GM23248 (cell line): ENCODE data around the gene SERTAD2. TPM values are rescaled to one million over a fixed set of nuclear protein-coding genes. Genes with fewer than 3 reads are reported as not detected.

Experiments used
- DNase-seq: peaks from one replicate; pipeline ENCODE4 v3.0.0-alpha.2; 2015
- H2AFZ ChIP-seq: fragments of 200-600 bp; sonication (generic); 2 replicates; pipeline ENCODE4 v1.6.1; 2016; ENCODE audit warnings: antibody characterized with exemption
- H3F3A ChIP-seq: fragments of 200-600 bp; sonication (generic); 2 replicates; pipeline ENCODE4 v1.6.1; 2016; ENCODE audit warnings: mild to moderate bottlenecking, antibody characterized with exemption, mixed run types; ENCODE audit not compliant: insufficient read depth
- H3K27ac ChIP-seq: fragments of 200-600 bp; sonication (generic); 2 replicates; pipeline ENCODE4 v1.5.1; 2016; ENCODE audit warnings: mild to moderate bottlenecking
- H3K27me3 ChIP-seq: fragments of 200-600 bp; sonication (generic); replicated peaks from 2 replicates; pipeline ENCODE4 v1.6.1; 2016; ENCODE audit warnings: mild to moderate bottlenecking; ENCODE audit not compliant: insufficient read depth
- H3K36me3 ChIP-seq: fragments of 200-600 bp; sonication (generic); 2 replicates; pipeline ENCODE4 v1.6.1; 2016; ENCODE audit warnings: low read depth, mild to moderate bottlenecking
- H3K4me1 ChIP-seq: fragments of 200-600 bp; sonication (generic); 2 replicates; pipeline ENCODE4 v1.6.1; 2016; ENCODE audit warnings: mild to moderate bottlenecking; ENCODE audit not compliant: insufficient read depth
- H3K4me2 ChIP-seq: fragments of 200-600 bp; sonication (generic); one replicate; pipeline ENCODE4 v1.6.1; 2016; ENCODE audit warnings: mild to moderate bottlenecking; ENCODE audit not compliant: unreplicated experiment
- H3K4me3 ChIP-seq: fragments of 200-600 bp; sonication (generic); 2 replicates; pipeline ENCODE4 v1.5.1; 2016; ENCODE audit warnings: mild to moderate bottlenecking
- H3K79me2 ChIP-seq: fragments of 200-600 bp; sonication (generic); 2 replicates; pipeline ENCODE4 v1.6.1; 2016; ENCODE audit warnings: mild to moderate bottlenecking; ENCODE audit not compliant: insufficient read depth
- H3K9ac ChIP-seq: fragments of 200-600 bp; sonication (generic); 2 replicates; pipeline ENCODE4 v1.6.1; 2016; ENCODE audit warnings: mild to moderate bottlenecking
- H3K9me2 ChIP-seq: fragments of 200-600 bp; sonication (generic); 2 replicates; pipeline ENCODE4 v1.6.1; 2016; ENCODE audit warnings: mixed run types, mild to moderate bottlenecking, moderate library complexity; ENCODE audit not compliant: insufficient read depth
- H3K9me3 ChIP-seq: fragments of 200-600 bp; sonication (generic); one replicate; pipeline ENCODE4 v1.6.1; 2017; ENCODE audit warnings: low read depth
- H4K20me1 ChIP-seq: fragments of 200-600 bp; sonication (generic); 2 replicates; pipeline ENCODE4 v1.6.0; 2016; ENCODE audit not compliant: insufficient read depth
- EZH2 ChIP-seq: fragments of 200-600 bp; sonication (generic); IDR thresholded peaks from 2 replicates; pipeline ENCODE4 v1.6.1; 2018; ENCODE audit warnings: antibody characterized with exemption, mild to moderate bottlenecking; ENCODE audit not compliant: insufficient read depth, poor library complexity, severe bottlenecking
- EZH2phosphoT487 ChIP-seq: fragments of 200-600 bp; sonication (generic); IDR thresholded peaks from 2 replicates; pipeline ENCODE4 v1.6.1; 2018; ENCODE audit warnings: antibody characterized with exemption, moderate library complexity, mild to moderate bottlenecking, low read depth; ENCODE audit not compliant: insufficient read depth
- WGBS, 2 experiments: methylation state at CpG; one replicate each; pipeline ENCODE4 v1.1.6; 2015 to 2017; ENCODE audit warnings: low lambda C conversion rate in 2 of 2, low coverage in 1 of 2; ENCODE audit errors: missing lambda C conversion rate in 2 of 2; 5-methylcytosine and 5-hydroxymethylcytosine counted together
- in situ Hi-C: fragments of 300-500 bp; cut with MboI; formaldehyde crosslinking; loops from 2 replicates; pipeline ENCODE4 v1.15.0; 2020
- polyA plus RNA-seq: library from polyadenylated mRNA; unstranded; fragments of >200 nt; fragmentation: Nextera tagmentation; extraction: Ambion mirVana; gene quantifications from 2 replicates; pipeline ENCODE4 v1.2.1, GENCODE V29; 2016
- total RNA-seq: library from RNA; depleted of rRNA; stranded (reverse); fragments of >200 nt; shearing (Covaris generic); gene quantifications from 2 replicates; pipeline ENCODE4 v1.2.3, GENCODE V29; 2014; rRNA removed

The SERTAD2 gene
- total and polyA plus RNA-seq, 2 experiments from 2014 or later, result 21.0 to 30.0 TPM

DNA sequence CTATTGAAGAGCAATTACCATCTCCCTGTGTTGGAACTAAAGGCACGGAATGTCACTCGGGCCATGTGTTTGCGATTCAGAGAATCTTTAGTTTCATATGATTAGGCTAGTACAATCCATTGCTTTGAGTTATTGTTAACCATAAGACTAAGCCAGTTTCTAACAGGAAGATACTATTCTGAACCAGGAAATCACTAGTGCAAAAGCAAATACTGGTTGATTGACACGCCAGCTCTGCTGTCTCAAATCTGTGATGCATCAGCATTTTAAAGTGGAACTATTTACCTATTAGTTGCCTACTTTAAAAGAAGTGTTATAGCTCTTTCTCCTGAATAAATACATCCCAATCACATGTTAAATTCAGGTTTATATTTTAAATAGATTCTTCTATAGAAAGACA is 67.7 kb downstream of the SERTAD2 start:
- Histone ChIP-seq H3K36me3 (peaks cover 5% of the 10 kb centered on the region), H4K20me1 (no peaks in the 10 kb centered on the region), H2AFZ (no peak overlapping the region), H3K27ac (no peak overlapping the region), H3K9me3 (no peaks in the 10 kb centered on the region), H3K4me3 (no peak overlapping the region), H3K9me2 (no peaks in the 10 kb centered on the region), H3K9ac (no peak overlapping the region), H3F3A (peaks cover 4% of the 10 kb centered on the region; the same call in 1 of the 2 replicates), H3K4me2 (no peak overlapping the region), H3K79me2 (no peaks in the 10 kb centered on the region), H3K4me1 (peaks cover 7% of the 10 kb centered on the region), H3K27me3 (no peaks in the 10 kb centered on the region)
- 96 to 97% methylated on average over 4 of the region's 4 CpGs for WGBS, 2 experiments
- no peak for DNase-seq
- in situ Hi-C loops, result loop anchor here (25.0 kb wide), 1 partner anchor 451 kb away; no protein-coding TSS in a partner anchor
- TF ChIP-seq EZH2phosphoT487 (no peak), EZH2 (no peak)

DNA sequence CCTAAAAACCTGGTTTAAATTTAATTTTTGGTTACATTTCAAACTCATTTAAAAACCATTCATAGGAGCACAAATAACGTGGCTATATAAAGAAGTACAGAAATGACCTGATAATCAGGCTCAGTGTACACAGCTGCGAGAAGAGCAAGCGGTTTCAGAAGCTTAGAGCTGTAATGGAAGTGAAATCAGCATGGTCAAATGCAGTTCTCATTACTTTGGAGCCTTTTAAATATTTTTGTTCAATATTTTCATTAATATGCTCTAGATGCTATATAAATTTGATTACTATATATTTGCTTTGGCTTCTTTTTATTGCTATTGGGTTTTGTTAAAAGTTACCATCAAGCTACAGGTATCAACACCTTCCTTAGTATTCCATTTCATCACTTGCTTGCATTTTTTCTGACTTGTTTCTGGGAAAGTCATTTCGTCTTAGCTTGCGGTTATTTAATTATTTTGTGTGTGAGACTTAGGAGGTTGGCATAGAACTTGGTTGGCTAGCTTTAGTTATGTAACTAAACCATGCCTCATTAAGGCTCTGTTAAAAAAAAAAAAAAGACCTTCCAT is 70.9 kb downstream of the SERTAD2 start:
- in situ Hi-C loops, result loop anchor here (25.0 kb wide), 1 partner anchor 454 kb away; no protein-coding TSS in a partner anchor
- Histone ChIP-seq H3K9ac (no peak overlapping the region), H3K27ac (no peak overlapping the region), H3K79me2 (no peaks in the 10 kb centered on the region), H3K4me1 (peaks cover 7% of the 10 kb centered on the region), H3K9me2 (no peaks in the 10 kb centered on the region), H3F3A (peaks cover 4% of the 10 kb centered on the region; the same call in 1 of the 2 replicates), H3K4me2 (no peak overlapping the region), H3K9me3 (no peaks in the 10 kb centered on the region), H2AFZ (no peak overlapping the region), H3K36me3 (peaks cover 9% of the 10 kb centered on the region), H4K20me1 (no peaks in the 10 kb centered on the region), H3K4me3 (no peak overlapping the region), H3K27me3 (no peaks in the 10 kb centered on the region)
- no peak for TF ChIP-seq EZH2phosphoT487
- no peak for TF ChIP-seq EZH2
- WGBS, 2 experiments, result 53% methylated on average over 5 of the region's 5 CpGs
- no peak for DNase-seq

DNA sequence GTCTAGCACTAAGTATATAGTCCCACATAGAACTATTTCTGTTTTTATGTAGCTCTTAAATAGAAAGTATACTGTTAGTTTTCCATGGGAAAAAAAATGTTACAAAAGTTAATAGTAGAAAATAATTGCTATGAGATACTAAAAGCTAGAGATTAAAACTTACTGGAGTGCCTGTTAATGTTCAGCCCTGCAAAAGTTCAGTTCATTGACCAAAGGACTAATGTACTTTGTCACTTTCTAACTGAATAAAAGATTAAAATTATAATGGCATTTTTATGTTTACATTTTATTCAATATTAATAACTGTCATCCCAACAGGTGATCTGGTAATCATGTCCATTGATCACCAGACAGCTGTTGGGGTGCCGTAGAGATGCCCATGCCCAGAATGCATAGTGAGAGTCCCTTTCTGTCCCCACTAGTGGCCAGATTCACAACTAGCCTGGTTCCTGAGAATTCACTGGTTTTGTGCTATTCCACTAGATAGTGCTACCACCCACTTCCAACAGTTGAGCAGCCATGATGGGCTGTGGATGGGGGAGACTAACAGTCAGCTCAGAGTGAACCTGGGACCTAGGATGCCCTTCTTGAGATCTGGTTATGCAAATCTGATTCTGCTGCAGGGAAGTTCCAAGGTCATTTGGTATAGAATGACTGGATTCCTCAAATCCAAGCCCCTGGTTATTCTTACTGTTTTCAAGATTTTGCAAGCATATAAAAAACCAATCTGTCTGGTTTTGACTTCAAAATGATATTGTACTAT is 71.8 kb downstream of the SERTAD2 start:
- Histone ChIP-seq H3K27ac (no peak overlapping the region), H3K27me3 (no peaks in the 10 kb centered on the region), H3K9me3 (no peaks in the 10 kb centered on the region), H3K9ac (no peak overlapping the region), H3K4me3 (no peak overlapping the region), H3K79me2 (no peaks in the 10 kb centered on the region), H3F3A (no peaks in the 10 kb centered on the region; the same call in 1 of the 2 replicates), H3K9me2 (no peaks in the 10 kb centered on the region), H3K36me3 (peaks cover 15% of the 10 kb centered on the region), H4K20me1 (no peaks in the 10 kb centered on the region), H2AFZ (no peak overlapping the region), H3K4me2 (no peak overlapping the region), H3K4me1 (peaks cover under 1% of the 10 kb centered on the region)
- TF ChIP-seq EZH2phosphoT487 (no peak), EZH2 (no peak)
- 96 to 100% methylated on average over 1 of the region's 1 CpG for WGBS, 2 experiments
- no peak for DNase-seq
- in situ Hi-C loops, result loop anchor here (25.0 kb wide), 1 partner anchor 455 kb away; no protein-coding TSS in a partner anchor

Other genes starting within 250 kb of the SERTAD2 start
- 0.43 and 1.6 TPM in 2 replicates for gene LGALSL, start 199.8 kb downstream of the SERTAD2 start, total RNA-seq
- 0.60 and 0.70 TPM in 2 replicates for gene LGALSL, start 199.8 kb downstream of the SERTAD2 start, polyA plus RNA-seq
- gene AFTPH, start 129.6 kb downstream of the SERTAD2 start, total RNA-seq, result 20.1 and 26.2 TPM in 2 replicates
- gene AFTPH, start 129.6 kb downstream of the SERTAD2 start, polyA plus RNA-seq, result 8.8 and 10.5 TPM in 2 replicates